ENCODE results near the gene CHRM1. TPM values are rescaled to one million over a fixed set of nuclear protein-coding genes. Genes with fewer than 3 reads are reported as not detected.
A peak's percentile ranks its signal among the peaks of the same experiment; 100 is the strongest.

The CHRM1 gene
- total RNA-seq, 1 donor from 2014 or later = 0.29 TPM

GRCh38 chr11:62930157-62930556 is 9.0 kb upstream of the CHRM1 start:
- no peak for DNase-seq (ENCODE audit: extremely low spot score, unreplicated experiment)
- no peak overlapping the region for H3K4me3 Mint-ChIP-seq
- H3K4me1 Mint-ChIP-seq (ENCODE audit: unreplicated experiment) = peaks cover 34% of the 10 kb centered on the region
- peaks cover 41% of the 10 kb centered on the region for H3K27me3 Mint-ChIP-seq
- no peak overlapping the region for H3K27ac Mint-ChIP-seq
- TF ChIP-seq, protein P1, sequence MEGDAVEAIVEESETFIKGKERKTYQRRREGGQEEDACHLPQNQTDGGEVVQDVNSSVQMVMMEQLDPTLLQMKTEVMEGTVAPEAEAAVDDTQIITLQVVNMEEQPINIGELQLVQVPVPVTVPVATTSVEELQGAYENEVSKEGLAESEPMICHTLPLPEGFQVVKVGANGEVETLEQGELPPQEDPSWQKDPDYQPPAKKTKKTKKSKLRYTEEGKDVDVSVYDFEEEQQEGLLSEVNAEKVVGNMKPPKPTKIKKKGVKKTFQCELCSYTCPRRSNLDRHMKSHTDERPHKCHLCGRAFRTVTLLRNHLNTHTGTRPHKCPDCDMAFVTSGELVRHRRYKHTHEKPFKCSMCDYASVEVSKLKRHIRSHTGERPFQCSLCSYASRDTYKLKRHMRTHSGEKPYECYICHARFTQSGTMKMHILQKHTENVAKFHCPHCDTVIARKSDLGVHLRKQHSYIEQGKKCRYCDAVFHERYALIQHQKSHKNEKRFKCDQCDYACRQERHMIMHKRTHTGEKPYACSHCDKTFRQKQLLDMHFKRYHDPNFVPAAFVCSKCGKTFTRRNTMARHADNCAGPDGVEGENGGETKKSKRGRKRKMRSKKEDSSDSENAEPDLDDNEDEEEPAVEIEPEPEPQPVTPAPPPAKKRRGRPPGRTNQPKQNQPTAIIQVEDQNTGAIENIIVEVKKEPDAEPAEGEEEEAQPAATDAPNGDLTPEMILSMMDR (conservative IDR thresholded peaks at IDR 0.05) = no peak
- H3K9me3 Mint-ChIP-seq = no peaks in the 10 kb centered on the region
- H3K36me3 Mint-ChIP-seq = no peaks in the 10 kb centered on the region

GRCh38 chr11:62928011-62928410 is 6.8 kb upstream of the CHRM1 start:
- H3K4me3 Mint-ChIP-seq = peak overlapping the region; percentile 68
- H3K27ac Mint-ChIP-seq = no peak overlapping the region
- TF ChIP-seq, protein P1 (conservative IDR thresholded peaks at IDR 0.05) = no peak
- peaks cover 56% of the 10 kb centered on the region for H3K27me3 Mint-ChIP-seq
- H3K9me3 Mint-ChIP-seq = no peaks in the 10 kb centered on the region
- peaks cover 41% of the 10 kb centered on the region for H3K4me1 Mint-ChIP-seq (ENCODE audit: unreplicated experiment)
- DNase-seq (ENCODE audit: extremely low spot score, unreplicated experiment) = no peak
- H3K36me3 Mint-ChIP-seq = no peaks in the 10 kb centered on the region

GRCh38 chr11:62926680-62927455 is 5.7 kb upstream of the CHRM1 start:
- Mint-ChIP-seq H3K27me3 (peaks cover 64% of the 10 kb centered on the region), H3K27ac (no peak overlapping the region), H3K9me3 (no peaks in the 10 kb centered on the region), H3K4me3 (peak overlapping the region; percentile 70), H3K4me1 (ENCODE audit: unreplicated experiment) (peaks cover 44% of the 10 kb centered on the region), H3K36me3 (no peaks in the 10 kb centered on the region)
- TF ChIP-seq, protein P1 (conservative IDR thresholded peaks at IDR 0.05) = no peak
- no peak for DNase-seq (ENCODE audit: extremely low spot score, unreplicated experiment)

DNA sequence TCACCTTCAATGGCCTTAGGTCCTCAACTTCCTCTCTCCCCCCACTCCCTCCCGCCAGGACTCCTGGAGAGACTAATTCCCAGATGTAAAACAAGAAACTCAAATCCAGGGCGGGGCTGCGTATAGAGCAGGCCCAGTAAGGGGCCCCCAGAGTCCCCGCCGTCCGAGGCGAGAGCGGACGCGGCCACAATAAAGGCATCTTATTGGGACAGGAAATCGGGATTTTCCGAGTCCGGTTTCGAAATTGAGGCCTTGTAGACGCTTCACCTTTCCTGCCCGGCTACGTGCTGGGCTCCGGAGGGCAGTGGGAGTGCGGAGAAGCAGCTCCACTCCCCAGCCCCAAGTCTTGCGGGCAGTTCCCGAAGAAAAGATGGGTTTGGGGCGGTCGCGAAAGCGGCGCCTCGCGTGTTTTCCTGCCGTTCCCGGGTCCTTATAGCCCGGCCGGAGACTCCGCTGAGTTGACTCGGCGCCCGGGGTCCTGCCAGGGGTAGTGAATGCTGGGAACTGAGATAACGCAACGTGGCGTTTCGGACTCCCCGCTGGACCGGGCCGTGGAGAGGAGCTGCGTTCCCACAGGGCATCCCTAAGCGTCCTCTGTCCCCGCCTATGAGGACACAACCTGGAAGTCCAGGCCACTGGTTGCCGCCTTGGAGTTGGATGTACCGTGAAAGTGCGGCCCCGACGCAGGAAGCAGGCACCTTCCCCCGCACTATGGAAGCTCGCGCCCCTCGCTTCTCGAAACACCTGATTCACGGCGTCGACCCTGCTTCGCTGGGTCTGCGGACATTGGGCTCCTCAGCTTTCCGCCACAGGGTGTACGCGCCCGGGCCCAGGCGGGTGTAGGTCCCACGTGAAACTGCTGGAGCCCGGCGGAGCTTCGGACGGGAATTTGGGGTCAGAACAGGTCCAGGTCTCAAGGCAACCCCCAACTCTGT is 4.8 kb upstream of the CHRM1 start:
- TF ChIP-seq, protein P1 (conservative IDR thresholded peaks at IDR 0.05) = no peak
- Mint-ChIP-seq H3K27ac (peak overlapping the region; percentile 82), H3K36me3 (no peaks in the 10 kb centered on the region), H3K27me3 (peaks cover 66% of the 10 kb centered on the region), H3K4me3 (peak overlapping the region; percentile 70), H3K9me3 (no peaks in the 10 kb centered on the region), H3K4me1 (ENCODE audit: unreplicated experiment) (peaks cover 48% of the 10 kb centered on the region)
- DNase-seq (ENCODE audit: extremely low spot score, unreplicated experiment) = no peak

- no peak for DNase-seq (ENCODE audit: extremely low spot score, unreplicated experiment)
- Mint-ChIP-seq H3K4me1 (ENCODE audit: unreplicated experiment) (peaks cover 48% of the 10 kb centered on the region), H3K27me3 (peaks cover 66% of the 10 kb centered on the region), H3K27ac (peak overlapping the region; percentile 82), H3K4me3 (peak overlapping the region; percentile 70), H3K36me3 (no peaks in the 10 kb centered on the region), H3K9me3 (no peaks in the 10 kb centered on the region)
- TF ChIP-seq, protein P1 (conservative IDR thresholded peaks at IDR 0.05) = no peak
Observed at GRCh38 chr11:62925308-62925707, 4.1 kb upstream of the CHRM1 start.
